ENCODE data around the gene HOXC5.
"Not testable (repeated sequence)": the region's sequence is repeated elsewhere in the genome, so short reads cannot be mapped to it uniquely, and the experiment has no call there.

The HOXC5 gene

DNA sequence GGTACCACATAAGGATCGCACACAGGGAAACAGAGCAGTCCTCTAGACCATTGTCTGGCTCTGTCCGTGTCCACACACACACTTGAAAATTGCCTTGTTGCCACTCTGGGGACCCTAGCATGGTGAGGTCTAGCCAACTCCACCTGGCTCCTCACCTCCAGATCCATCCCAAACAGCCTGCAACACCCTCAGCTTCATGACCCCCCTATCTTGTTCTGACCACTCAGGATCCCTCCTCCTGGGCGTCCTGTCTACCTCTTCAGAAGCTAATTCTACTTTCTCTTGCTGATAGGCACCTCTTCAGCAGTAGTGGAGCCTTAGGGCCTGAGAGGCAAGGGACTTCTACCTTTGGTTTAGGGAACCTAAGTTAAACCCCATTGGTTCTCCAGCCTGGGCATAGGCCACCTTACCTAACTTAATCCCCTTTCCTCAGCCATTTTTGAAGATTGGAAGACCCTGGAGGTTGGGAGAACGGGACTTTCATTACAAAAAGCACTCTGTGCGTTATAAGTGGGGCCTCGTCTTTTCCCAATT, 697 bp upstream of the HOXC5 start:
- no peak for DNase-seq (ENCODE audit: low read depth in 2 of 3, low spot score in 2 of 3)

DNA sequence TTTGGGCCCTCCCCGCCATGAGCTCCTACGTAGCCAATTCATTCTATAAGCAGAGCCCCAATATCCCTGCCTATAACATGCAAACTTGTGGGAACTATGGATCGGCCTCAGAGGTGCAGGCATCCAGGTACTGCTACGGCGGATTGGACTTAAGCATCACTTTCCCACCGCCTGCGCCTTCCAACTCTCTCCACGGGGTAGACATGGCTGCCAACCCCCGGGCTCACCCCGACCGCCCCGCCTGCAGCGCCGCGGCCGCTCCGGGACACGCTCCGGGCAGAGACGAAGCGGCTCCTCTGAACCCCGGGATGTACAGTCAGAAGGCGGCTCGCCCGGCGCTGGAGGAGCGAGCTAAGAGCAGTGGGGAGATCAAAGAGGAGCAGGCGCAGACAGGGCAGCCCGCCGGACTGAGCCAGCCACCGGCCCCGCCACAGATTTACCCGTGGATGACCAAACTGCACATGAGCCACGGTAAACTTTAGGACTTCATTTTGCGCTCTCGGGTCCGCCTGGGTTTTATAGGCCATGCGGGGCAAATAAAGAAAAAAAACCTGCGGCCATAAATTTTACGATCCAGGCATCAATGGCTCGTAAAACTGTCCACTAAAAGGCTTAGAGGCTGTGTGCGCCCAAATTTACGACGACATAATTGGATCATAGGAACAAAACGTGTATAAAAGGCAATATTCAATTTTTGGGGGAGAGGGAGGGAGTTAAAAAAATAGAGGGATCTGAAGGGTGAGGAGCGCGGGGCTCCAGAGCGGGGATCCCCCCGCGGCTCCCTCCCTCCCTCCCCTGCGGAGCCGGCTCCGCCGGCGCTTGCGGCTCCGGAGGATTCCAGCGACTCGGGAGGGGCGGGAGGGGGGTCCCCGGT, 493 bp downstream of the HOXC5 start:
- DNase-seq (ENCODE audit: low read depth in 2 of 3, low spot score in 2 of 3) = no peak

DNA sequence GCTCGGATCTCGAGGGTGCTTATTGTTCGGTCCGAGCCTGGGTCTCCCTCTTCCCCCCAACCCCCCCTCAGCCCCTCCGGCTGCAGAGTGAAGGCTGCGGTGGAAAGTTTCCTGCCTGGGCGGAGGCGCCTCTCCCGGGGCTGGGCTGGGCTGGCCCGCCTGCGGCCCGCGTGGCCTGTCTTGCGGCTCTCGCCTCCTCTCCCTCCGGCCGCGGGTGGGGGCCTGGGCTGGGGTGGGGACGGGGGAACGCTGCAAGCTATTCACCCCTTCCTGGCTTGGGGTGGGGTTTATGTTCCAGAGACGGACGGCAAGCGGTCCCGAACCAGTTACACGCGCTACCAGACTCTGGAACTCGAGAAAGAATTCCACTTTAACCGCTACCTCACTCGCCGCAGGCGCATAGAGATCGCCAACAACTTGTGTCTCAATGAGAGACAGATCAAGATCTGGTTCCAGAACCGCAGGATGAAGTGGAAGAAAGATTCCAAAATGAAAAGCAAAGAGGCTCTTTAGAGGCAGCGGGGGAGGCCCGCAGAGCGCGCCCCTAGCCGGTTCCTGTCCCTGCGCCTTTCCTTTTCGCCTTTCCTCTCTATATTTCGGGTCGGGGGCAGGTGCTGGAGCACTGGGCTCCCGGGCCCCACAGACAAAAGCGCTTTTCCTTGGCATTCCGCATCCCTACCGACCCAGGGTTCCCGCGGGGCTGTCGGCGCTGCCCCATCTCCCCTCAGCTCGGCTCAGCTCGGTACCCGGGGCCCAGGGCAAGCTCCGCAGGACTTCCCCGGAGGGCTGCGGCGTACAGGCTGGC, 1.3 kb downstream of the HOXC5 start:
- no peak for DNase-seq (ENCODE audit: low read depth in 2 of 3, low spot score in 2 of 3)

DNA sequence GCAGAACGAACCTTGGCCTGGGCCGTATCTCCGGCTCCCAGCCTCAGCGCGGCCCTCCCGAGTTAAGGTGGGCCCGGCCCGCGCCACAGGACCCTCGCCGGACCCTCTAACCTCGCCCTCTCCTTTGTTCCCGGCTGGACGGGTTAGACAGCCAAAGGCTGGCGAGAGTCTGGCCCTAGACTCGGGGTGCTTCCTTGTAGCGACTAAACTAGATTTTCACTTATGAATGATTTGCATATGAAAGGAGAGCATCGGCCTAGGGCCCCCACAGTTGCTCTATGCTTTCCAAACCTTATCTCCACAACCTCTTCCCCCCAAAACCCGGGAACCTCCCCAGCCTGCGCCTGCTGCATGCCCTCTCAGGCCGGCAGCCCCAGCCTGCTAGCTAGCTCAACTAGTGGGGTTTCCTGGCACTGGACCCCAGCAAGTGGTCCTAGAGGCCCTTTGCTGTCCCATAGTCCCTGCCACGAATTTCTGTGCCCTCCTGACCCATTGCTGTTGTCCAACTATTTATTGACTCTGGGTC, 2.0 kb downstream of the HOXC5 start:
- DNase-seq (ENCODE audit: low read depth in 2 of 3, low spot score in 2 of 3) = no peak

DNA sequence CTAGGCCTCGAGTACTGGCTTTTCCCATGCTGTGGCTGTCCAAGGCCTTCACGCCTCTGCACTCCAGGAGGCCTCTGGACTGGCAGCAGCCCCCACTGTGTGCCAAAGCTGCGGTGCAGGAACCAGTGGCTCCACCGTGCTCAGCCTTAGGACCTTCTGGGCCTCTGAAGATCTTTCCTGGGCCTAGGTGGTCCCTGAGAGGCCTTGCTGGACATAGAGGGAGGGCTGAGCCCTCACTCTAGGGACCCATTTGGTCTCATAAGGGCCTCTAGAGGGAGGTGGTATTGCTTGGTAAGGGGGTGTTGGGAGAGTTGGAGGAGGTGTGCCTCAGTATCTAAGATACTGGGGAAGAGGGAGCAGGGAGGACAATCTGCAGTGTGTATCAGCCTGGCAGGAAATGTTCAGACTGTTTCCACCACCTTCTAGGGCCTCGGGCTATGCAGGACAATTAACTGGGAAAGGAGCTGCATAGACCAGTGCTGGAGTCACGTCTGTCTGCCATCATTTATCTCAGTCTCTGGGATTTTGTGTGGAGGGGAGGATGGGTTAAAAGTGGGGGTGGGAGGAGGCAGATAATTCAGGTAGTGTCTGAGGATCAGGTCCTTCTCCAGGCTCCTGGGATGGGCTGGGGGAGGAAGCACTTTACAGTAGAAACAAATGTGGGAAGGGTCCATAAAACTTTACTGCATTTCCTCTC, 2.9 kb downstream of the HOXC5 start:
- DNase-seq (ENCODE audit: low read depth in 2 of 3, low spot score in 2 of 3) = no peak

DNA sequence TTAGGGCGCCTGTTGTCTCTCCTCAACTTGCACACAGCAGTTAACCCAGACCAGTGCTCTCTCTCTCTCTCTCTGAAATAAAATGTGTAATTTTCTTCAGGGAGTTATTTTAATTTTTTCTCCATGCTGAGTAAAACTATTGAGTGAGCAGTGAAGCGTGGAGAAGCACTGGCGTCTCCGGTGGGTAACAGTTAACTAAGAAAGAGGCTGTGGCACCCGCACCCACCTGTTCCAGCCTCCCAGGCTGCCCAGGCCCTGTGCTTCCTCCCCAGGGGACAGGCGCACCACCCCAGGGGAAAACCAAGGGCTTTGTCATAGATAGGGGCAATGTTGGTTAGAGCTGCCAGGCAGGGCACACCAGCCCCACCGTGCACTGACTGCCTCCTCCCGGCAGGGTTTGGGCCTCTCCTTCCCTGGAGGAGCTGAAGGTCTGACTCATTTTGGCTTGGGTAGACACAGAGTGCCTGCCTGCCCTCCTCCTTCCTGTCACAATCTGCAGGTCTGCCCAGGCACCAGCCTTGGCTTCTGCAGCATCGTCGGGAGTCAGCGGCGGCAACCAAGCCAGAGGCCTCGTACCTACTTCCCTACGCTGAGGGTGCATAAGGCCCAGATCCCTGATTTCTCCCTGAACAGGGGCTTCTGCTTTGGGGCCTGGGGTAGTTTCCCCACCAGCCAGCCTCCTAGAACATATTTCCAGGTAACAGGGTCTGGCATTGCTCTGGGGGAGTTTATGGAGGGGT, 3.9 kb downstream of the HOXC5 start:
- no peak for DNase-seq (ENCODE audit: low read depth in 2 of 3, low spot score in 2 of 3)

DNA sequence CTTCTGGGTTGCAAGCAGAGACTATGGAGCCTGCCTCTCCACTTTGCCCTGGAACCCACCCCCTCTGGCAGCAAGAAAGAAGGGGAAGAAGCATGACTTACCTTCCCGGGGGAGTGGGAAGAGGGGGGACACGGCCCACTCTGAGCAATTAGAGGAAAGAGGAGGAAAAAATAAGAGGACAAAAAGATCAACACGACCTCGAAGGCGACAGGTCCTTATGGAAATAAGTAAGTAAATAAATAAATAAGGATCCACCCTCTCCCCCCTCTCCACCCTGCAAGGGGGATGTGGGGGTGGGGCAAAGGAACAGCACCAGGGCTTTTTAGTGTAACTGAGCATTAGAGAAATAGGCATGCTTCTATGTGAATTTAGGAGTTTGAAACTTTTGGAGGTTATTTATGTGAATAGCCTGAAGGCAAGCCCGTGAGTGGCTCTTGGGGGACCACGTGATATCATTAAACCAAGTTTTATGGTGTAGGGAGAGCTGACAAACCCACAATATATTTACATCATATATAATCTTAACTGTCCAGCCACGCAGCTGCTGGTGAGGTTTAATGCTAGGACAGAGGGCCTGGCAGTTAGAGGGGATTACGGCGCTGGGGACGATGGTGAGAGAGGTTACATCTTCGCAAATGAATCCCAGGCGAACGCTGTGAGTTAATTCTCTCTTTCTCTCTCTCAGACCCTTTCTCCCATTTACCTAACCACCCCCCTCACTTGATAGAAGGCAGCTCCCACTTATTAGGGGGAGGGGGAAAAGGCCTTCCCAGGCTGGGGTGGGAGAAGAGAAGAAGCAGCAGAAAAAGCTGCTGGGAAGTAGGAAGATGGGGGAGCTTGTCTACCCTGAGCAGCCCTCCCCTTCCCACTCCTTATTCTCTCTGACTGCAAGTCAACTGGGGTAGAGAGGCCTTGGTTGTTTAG, 4.8 kb downstream of the HOXC5 start:
- no peak for DNase-seq (ENCODE audit: low read depth in 2 of 3, low spot score in 2 of 3)

DNA sequence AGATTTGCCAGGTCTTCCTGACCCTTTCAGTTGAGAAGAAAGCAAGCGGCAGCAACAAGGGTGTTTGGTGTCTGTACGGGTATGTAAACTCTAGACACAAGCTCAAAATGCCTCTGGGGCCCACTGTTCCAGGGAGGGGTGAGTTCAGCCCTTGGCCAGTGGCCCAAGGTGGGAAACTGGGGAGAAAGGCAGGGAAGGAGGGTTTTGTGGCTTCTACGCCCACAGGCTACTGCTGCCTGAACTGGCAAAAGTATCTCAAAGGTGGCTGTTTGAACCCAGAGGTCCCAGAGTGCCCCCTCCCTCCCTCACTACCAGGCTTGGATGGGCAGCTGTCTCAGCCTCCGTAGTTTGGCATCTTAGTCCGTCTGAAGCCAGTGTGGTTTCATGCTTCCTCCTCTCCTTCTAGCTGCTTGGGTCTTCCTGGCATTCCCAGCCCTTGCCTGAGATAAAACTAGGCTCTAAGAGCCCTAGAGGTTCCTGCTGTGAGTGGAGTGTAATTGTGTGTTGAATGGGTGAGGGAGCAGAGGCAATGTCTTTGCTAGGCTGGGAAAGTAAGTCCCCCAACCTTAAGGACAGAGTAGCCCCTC, 5.5 kb downstream of the HOXC5 start:
- no peak for DNase-seq (ENCODE audit: low read depth in 2 of 3, low spot score in 2 of 3)

DNA sequence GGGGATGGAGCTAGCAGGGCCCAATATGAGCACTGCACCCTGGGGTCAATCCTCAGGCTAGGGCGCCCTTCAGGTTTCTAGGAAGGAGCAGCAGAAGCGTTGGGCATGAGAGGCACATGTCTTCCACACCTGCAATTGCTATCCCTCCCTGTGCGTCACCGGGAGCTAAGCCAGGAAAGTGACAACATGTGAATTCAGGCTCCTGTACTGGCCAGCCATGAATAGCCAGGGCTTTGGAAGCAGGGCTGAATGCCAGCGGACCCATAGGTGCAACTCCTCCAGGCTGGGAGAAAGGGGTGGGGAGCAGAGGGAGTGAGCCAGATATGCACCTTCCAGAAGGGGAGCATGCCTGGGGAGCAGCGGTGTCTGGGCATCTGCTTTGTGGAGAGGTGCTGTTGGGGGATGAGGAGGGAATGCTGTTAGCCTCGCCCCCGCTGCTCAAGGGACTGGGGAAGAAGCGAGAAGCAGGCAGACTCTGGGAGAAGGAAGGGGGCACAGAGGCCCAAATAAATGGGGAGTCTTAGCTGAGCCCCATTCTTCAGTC, 6.1 kb downstream of the HOXC5 start:
- DNase-seq (ENCODE audit: low read depth in 2 of 3, low spot score in 2 of 3) = no peak

DNA sequence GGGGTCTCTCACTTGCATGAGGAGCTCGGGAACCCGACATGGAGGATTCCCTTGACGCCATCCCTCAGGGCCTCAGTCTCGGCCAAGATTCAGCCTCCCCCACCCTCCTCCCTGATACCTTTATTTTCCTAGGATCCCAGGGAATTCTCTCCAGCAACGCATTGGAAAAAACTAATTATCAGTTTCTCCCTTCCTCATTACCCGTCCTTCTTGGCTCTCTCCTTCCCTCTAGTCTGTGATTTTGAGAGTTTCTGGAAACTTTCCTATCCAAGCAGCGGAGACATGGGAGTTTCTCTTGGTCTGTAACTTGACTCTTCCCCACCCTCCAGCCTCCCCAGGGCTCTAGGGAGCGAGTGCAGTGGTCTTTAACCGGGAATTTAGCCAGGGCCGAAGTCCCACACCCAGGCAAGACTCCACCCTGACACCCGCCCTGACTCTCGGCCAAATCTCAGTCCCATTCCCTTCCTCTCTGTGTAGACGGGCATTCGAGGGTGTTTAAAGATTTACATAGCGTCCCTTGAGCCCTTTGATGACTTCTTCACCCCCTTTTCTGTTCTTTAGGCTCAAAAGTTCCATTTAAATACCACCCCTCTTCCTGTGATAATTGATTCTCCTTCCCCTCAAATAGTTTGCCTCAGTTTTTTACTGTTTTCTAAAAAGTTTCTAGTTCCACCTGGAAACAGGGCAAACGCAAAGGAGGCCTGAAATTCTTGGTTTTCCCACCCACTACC, 6.7 kb downstream of the HOXC5 start:
- no peak for DNase-seq (ENCODE audit: low read depth in 2 of 3, low spot score in 2 of 3)

DNA sequence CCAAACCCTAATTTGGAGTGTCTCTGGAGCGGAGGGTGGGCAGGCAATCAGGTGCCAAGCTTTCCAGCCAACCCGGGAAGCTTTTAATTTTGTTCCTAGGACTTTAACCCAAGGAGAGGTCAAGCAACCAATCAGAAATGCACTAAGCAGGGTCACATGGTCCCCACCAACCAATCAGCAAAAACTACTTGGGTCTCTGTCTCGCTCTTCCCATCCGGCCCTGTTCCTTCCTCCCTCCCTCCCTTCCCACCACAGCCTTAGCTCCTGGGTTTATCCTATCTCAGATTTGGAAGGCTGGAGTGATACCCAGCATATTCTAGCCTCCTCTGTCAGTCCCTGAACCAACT, 7.3 kb downstream of the HOXC5 start:
- DNase-seq (ENCODE audit: low read depth in 2 of 3, low spot score in 2 of 3) = no peak

DNA sequence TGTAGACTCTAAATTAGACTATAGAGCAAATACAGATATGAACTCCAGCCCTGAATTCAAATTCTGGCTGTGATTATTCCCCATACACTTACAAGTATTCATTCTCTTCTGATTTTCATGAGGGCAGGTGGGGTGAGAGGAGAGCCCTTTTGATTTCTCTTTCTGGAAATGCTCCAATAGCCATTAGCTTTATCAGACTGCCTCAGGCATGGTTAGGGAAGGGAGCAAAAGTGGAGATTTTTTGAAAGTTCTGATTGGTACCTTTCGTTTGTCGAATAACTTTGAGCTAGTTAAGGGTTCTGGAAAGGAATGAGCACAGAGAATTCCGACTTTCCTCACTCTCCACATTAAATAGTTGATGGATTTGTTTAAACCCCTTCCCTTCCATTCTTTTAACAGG, 7.8 kb downstream of the HOXC5 start:
- DNase-seq (ENCODE audit: low read depth in 2 of 3, low spot score in 2 of 3) = no peak

DNA sequence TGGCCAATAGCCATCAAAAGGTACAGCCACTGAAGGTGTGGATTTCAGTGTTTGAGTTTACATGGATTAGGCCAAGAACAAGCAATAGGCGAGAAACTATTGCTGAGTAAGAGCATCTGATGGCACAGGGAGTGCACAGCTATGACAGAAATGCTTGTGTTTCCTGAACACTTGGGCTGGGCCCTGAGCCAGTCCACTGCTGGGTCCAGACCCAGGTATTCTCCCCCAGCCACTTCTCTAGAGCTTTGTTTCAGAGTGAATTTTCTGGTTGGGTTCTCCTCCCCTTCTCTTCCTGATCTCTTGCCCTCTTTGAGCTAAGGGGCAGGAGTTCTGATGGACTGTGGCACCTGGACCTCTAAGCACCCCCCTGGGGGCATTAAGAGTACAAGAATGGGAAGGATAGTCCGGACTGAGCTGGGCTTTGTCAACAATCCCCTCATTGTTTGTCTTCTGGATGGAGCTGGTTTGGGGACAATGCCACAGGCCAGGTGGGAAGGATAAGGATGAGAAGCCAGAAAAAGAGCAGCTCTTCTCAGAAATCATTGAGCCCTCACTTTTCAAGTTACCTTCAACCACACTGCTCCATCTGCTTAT, 8.3 kb downstream of the HOXC5 start:
- DNase-seq (ENCODE audit: low read depth in 2 of 3, low spot score in 2 of 3) = no peak

DNA sequence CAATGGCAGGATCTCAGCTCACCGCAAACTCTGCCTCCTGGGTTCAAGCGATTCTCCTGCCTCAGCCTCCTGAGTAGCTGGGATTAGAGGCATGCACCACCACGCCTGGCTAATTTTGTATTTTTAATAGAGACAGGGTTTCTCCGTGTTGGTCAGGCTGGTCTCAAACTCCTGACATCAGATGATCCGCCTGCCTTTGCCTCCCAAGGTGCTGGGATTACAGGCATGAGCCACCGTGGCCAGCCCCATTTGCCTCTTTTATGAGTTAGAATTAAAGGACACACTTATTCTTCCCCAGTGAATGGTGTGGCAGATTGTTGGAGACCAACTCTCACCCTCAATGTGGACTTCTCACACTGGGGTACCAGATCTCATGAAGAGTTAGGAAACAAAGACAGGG, 9.2 kb downstream of the HOXC5 start:
- not testable (repeated sequence) for DNase-seq (ENCODE audit: low read depth in 2 of 3, low spot score in 2 of 3)

DNA sequence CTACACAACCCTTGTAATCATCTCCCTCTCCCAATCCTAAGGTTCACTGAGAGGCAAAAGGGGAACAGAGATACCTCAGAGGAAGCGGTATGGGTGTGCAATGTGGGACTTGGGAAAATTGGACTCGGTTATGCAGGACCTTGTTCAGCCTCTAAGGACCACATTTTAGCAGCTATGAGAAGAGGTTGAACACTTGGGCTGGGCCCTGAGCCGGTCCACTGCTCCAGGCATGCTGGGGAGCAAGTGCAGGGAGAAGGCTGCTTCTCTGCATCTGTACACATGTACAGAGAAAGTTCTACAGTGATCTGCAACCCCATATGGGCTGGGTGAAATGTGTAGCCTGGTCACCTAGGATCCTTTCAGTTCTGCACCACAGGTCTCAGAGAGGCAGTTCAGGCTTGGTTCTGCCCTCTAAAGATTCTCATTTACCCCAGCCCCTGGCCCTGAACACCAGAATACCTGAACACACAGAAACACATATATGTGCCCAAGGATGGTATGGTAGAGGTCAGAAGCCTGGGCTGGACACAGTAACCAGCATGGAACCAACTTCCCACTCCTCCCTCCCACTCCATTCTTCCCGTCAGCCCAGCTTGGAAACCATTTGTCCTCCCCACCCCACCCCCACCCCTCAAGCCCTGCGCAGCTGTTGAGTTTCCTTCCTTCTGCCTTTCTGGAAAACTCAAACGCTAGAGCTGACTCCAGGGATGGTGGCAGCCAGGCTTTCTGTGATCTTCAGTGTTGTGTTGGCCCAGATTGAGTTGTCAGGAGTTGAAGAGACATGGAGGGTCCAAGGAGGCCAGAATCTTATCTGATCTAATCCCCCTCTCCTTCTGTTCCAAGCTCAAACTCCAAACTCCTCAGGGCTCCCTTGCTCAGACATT, 10.4 kb downstream of the HOXC5 start:
- DNase-seq (ENCODE audit: low read depth in 2 of 3, low spot score in 2 of 3) = no peak

DNA sequence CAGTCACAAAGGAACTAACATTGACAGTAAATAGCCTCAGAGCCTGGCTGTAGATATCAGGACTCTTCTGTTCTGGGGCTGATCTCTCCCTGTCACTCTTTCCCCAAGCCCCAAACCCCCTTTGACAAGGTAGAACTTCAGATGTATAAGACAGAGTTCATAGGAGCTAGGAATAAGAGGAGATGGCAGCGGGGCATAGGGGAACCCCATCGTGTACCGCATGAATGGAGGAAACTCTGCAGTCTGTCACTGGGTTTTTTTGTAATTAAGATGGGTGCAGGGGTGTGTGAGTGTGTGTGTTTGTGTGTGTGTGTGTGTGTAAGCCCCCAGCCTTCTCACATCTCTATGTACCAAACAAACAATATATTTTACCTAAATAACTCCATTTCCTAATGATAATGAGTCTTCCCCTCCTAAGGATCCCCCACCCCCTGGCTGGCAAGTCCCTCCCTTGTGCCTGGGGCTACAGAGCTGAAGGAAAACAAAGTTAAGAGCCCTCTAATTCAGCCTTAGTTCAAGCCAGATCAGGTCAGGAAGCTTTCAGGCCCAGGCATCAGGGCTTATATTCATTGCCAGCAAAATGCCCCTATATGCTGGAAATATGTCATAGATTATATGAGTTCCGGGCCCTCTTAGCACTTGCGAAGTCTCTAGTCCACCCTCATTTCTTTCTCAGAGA, 11.7 kb downstream of the HOXC5 start:
- DNase-seq (ENCODE audit: low read depth in 2 of 3, low spot score in 2 of 3) = no peak

Data from activated CD8-positive, alpha-beta memory T cell treated with anti-CD3 and anti-CD28 coated beads for 48 hours (primary cell).